Subcutaneous adipose tissue (tissue), 4 donors: ENCODE results near the gene GLUL. TPM values are rescaled to one million over a fixed set of nuclear protein-coding genes. Genes with fewer than 3 reads are reported as not detected.

ENCODE experiments used
- total RNA-seq, 4 donors: library from RNA; depleted of rRNA; stranded (reverse); fragments of >200 nt; gene quantifications; one replicate each; pipeline ENCODE4 v1.1.0, GENCODE V29; 2016
- TF ChIP-seq, protein P1 (sequence below): fragments of 450-650 bp; IDR thresholded peaks from one replicate; pipeline ENCODE4 v1.5.1; 2016; ENCODE audit warnings: low read depth, mild to moderate bottlenecking, control low read depth, antibody characterized with exemption, moderate library complexity

The GLUL gene
- total RNA-seq, 4 donors from 2014 or later, result 4,240 to 15,719 (median 9,499) TPM

DNA sequence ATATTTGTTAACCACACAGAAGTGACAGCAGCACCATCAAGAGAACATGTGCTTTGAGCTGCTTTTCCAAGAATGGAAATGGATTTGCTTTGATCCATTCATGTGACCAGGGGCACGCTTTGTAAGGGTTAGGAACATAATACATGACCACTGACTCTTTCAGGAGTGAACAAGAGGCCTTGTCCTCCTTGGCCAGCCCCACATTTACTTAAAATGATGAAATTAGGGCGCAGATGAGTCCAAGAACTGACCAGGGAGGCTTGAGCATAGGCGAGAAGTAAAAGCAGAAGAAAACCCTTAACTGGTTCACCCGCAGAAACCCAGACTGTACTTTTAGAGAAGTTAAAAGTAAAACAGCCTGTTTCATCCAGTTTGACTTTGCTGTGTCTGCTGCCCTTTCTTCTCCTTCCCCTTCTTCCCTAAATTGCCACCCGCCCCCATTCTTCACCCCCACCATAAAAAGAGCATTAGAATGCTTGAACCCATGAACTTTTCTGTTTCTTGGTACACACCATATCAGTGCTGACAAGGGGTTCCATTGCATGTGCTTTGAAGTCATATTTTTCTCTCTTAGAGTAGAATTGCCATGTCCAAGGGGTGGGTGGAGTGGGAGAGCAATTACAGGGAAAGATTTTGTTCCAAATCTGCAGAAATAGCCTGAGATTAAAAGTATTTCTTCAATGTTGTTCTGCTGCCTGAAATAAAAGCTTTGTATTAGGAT is 2.6 kb upstream of the GLUL start:
- TF ChIP-seq, protein P1, sequence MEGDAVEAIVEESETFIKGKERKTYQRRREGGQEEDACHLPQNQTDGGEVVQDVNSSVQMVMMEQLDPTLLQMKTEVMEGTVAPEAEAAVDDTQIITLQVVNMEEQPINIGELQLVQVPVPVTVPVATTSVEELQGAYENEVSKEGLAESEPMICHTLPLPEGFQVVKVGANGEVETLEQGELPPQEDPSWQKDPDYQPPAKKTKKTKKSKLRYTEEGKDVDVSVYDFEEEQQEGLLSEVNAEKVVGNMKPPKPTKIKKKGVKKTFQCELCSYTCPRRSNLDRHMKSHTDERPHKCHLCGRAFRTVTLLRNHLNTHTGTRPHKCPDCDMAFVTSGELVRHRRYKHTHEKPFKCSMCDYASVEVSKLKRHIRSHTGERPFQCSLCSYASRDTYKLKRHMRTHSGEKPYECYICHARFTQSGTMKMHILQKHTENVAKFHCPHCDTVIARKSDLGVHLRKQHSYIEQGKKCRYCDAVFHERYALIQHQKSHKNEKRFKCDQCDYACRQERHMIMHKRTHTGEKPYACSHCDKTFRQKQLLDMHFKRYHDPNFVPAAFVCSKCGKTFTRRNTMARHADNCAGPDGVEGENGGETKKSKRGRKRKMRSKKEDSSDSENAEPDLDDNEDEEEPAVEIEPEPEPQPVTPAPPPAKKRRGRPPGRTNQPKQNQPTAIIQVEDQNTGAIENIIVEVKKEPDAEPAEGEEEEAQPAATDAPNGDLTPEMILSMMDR, result no peak

DNA sequence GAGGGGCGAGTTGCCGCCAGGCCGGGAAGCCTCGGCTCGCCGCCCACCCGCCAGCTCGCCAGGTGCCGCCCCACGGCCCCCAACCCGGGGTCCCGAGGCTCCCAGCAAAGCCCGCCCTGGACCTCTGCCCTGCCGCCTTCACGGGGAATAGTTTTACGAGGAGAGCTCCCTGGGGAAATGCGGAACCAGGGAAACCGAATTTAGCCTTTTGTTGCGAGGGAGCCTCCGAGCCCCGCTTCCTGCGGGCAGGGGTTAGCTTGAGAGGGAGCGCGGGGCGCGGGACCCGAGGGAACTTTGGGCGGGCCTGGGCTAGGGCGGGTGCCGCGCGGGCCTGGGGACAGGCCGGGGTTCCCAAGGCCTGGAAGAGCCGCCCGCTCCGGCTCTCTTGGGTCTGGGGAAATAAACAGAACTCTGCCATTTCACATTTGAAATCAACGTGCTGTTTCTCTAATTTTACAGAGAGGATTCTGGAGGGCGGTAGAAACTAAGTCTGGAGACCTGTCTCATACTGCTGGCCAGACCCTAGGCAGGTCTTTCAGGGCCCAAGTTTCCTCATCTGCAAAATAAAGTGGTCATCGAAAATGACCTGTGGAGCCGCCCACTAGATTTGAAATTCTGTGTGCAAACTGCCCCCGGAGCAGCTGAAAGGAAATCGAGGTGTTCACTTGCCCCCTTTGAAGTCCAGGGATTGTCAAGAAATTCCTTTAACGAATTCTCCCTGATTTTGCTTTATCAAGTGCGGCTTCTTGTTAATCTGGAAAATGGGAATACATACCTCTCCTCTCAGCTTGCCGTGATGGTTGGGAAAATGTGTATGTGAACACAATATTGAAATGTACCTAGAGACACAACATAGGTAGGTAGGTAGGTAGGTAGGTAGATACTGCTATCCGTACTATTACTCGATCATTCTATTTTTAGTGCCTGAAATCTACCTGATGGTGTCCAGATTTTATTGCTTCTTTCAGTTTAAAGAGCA is 749 bp upstream of the GLUL start:
- TF ChIP-seq, protein P1, result no peak

DNA sequence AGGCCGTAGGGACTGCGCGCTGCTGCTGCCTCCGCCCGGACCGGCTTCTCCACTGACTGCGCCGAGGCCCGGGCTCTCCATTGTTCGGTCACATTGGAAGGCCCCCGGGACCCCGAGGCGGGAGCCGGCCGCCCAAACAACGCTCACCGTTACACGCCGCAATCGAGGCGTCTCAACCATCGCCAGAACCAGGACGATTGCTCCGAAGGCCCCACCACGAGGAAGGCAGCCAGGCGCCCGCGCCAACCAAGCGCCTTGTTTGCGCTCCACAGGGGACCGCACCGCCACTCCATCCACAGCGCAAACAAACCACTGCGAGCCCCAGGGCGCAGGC is 595 bp downstream of the GLUL start:
- TF ChIP-seq, protein P1, result no peak

DNA sequence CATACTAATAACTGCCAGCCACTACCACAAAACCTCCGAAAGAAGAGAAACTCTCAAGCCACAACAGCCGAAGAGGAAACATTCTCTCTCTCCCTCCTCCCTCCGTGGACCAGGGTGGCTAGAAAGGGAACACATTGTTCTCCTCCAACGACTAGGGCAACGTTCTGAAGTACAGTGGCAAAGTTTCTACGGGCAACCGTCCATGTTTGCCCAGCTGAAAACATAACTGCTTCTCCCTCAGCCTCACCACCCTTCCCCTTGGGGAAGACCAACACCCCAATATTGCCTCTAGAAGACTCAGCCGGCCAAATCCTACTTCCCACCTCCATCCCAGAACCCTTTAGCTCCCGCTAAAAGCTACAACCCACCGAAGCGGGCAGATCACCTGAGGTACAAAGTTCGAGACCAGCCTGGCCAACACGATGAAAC is 2.0 kb downstream of the GLUL start:
- TF ChIP-seq, protein P1, result no peak

DNA sequence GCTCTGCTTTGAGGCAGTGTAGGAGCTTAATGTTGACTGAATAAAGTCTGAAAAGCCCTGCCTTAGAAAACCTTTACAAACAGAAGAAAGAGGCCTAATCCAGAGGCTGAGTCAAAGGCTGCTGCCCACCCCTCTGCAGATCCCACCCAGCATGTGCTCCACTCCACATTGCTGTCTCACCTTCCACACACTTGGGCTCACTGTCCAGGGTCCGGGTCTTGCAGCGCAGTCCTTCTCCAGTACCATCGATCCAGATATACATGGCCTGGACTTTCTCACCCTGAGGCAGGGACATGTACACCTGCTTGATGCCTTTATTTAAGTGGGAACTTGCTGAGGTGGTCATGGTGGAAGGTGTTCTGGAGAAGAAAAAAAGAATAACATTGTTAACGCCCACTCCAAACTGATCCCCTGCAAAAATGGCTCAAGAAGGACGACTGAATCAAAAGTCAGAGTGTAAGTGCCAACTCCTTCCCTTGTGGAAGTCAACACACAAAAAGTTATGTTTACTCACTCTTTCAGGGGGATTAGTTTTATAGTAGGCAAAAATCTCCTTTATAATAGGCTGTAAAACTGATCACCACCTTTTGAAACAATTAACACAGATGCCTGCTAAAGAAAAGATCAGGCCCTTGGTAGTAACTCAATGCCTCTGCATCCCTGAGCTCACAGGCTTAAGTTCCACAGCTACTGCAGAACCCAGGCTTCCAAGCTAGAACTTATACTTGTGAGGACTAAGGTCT is 3.0 kb downstream of the GLUL start:
- TF ChIP-seq, protein P1, result no peak

DNA sequence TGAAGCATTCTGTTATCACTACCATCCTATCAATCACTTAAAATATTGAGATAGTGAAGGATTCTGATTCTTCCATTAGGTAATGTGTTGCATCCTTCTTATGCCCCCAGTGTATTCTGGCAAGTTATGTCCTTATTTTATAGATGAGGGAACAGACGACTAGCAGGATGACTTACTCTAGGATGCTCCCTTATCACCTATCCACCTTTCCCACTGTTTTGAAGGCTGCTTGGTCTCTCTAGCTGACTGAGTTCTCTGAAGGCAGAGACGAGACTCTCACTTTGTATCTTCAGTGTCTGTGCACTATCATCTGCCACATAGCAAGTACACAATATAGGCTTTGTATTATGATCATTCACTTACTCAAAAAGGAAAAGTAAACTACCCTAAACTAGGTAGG is 4.0 kb downstream of the GLUL start:
- TF ChIP-seq, protein P1, result no peak
